ENCODE data around the gene ARHGAP23. TPM values are rescaled to one million over a fixed set of nuclear protein-coding genes. Genes with fewer than 3 reads are reported as not detected.

ARHGAP23 gene
- total and polyA plus RNA-seq, 4 donors, result 18.3 to 91.7 (median 39.2) TPM

DNA sequence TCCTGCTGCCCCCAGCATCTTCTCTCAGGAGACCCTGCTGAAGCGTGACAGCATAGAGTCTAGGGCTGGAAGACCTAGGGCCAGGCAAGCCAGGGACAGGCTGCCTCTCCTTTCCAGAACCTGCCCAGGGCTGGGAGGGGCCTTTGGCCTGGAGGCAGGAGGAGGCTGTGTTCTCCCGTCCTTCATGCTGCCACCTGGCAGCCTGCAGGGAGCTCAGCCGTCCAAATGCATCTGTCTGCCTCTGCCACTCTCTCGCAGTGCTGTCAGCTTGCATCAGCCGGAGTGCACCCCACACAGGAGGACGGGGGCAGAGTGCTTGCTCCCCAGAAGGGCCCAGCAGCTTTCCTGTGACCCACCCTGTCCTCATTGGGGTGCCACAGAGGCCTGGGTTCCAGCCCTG lies 31.3 kb downstream of the ARHGAP23 start:
- no peaks in the 10 kb centered on the region for H3K9me3 ChIP-seq (ENCODE audit: control insufficient read depth in 4 of 4, insufficient read depth in 3 of 4, low read length in 3 of 4)
- no peak overlapping the region for H3K4me3 ChIP-seq
- ATAC-seq (ENCODE audit: insufficient read depth, low FRiP score), result no peak
- DNase-seq, result no peak
- no peaks in the 10 kb centered on the region for H3K27me3 ChIP-seq (ENCODE audit: control insufficient read depth in 3 of 3, insufficient read depth in 3 of 3, low read length in 2 of 3)
- H3K36me3 ChIP-seq (ENCODE audit: control insufficient read depth in 4 of 4, insufficient read depth in 4 of 4, low read length in 4 of 4), result peaks cover 3 to 26% (median 14%) of the 10 kb centered on the region in 4 donors
- no peak overlapping the region for H3K27ac ChIP-seq (ENCODE audit: low read depth in 1 of 2, low read length in 1 of 2)
- H3K4me1 ChIP-seq (ENCODE audit: control insufficient read depth in 5 of 5, insufficient read depth in 5 of 5, low read length in 5 of 5), result peaks cover 7 to 29% (median 15%) of the 10 kb centered on the region in 5 donors
- 85 to 92% methylated on average over 6 of the region's 6 CpGs for WGBS, 2 donors
- H3K9ac ChIP-seq (ENCODE audit: insufficient read depth in 1 of 2, low read length in 2 of 2), result no peak overlapping the region
- TF ChIP-seq, protein P1, sequence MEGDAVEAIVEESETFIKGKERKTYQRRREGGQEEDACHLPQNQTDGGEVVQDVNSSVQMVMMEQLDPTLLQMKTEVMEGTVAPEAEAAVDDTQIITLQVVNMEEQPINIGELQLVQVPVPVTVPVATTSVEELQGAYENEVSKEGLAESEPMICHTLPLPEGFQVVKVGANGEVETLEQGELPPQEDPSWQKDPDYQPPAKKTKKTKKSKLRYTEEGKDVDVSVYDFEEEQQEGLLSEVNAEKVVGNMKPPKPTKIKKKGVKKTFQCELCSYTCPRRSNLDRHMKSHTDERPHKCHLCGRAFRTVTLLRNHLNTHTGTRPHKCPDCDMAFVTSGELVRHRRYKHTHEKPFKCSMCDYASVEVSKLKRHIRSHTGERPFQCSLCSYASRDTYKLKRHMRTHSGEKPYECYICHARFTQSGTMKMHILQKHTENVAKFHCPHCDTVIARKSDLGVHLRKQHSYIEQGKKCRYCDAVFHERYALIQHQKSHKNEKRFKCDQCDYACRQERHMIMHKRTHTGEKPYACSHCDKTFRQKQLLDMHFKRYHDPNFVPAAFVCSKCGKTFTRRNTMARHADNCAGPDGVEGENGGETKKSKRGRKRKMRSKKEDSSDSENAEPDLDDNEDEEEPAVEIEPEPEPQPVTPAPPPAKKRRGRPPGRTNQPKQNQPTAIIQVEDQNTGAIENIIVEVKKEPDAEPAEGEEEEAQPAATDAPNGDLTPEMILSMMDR (IDR thresholded peaks at IDR 0.05; ENCODE audit: control extremely low read depth, extremely low read depth), result no peak

DNA sequence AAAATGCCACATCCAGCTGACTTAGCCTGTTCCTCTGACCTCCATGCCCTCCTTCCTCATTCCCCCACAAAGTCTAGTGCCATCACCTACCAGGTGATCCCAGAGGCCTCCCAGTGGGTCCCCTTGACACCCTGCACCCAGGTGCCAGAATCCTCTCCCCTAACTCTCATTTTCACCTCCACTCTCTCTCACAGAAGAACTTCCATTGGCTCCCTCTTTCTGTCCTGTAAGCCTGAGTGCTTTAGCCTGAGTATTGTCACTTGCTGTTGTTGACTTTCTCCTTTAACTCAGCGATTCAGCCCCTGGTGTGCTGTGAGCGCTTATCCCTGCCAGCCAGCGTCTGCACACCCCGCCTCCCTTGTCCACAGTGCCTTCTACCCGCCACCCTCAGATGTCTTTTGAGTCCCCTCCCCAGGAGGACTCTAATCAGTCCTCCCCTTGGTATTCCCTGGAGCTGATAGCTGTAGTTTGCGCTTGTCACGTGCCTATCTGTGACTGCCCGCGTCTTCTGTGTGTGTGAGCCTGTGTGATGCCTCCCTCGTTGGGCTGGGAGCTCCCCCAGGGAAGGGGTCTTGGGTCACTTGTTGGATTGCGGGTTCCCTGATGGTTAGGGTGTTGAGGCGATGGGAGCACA lies 31.9 kb downstream of the ARHGAP23 start:
- H3K9me3 ChIP-seq (ENCODE audit: control insufficient read depth in 4 of 4, insufficient read depth in 3 of 4, low read length in 3 of 4), result no peaks in the 10 kb centered on the region
- no peak overlapping the region for H3K27ac ChIP-seq (ENCODE audit: low read depth in 1 of 2, low read length in 1 of 2)
- WGBS, 2 donors, result 79 to 91% methylated on average over 12 of the region's 12 CpGs
- no peak overlapping the region for H3K9ac ChIP-seq (ENCODE audit: insufficient read depth in 1 of 2, low read length in 2 of 2)
- H3K4me1 ChIP-seq (ENCODE audit: control insufficient read depth in 5 of 5, insufficient read depth in 5 of 5, low read length in 5 of 5), result peaks cover 4 to 28% (median 16%) of the 10 kb centered on the region in 5 donors
- DNase-seq, result no peak
- peaks cover 3 to 26% (median 14%) of the 10 kb centered on the region in 4 donors for H3K36me3 ChIP-seq (ENCODE audit: control insufficient read depth in 4 of 4, insufficient read depth in 4 of 4, low read length in 4 of 4)
- H3K4me3 ChIP-seq, result no peak overlapping the region
- TF ChIP-seq, protein P1 (IDR thresholded peaks at IDR 0.05; ENCODE audit: control extremely low read depth, extremely low read depth), result no peak
- H3K27me3 ChIP-seq (ENCODE audit: control insufficient read depth in 3 of 3, insufficient read depth in 3 of 3, low read length in 2 of 3), result no peaks in the 10 kb centered on the region
- no peak for ATAC-seq (ENCODE audit: insufficient read depth, low FRiP score)

DNA sequence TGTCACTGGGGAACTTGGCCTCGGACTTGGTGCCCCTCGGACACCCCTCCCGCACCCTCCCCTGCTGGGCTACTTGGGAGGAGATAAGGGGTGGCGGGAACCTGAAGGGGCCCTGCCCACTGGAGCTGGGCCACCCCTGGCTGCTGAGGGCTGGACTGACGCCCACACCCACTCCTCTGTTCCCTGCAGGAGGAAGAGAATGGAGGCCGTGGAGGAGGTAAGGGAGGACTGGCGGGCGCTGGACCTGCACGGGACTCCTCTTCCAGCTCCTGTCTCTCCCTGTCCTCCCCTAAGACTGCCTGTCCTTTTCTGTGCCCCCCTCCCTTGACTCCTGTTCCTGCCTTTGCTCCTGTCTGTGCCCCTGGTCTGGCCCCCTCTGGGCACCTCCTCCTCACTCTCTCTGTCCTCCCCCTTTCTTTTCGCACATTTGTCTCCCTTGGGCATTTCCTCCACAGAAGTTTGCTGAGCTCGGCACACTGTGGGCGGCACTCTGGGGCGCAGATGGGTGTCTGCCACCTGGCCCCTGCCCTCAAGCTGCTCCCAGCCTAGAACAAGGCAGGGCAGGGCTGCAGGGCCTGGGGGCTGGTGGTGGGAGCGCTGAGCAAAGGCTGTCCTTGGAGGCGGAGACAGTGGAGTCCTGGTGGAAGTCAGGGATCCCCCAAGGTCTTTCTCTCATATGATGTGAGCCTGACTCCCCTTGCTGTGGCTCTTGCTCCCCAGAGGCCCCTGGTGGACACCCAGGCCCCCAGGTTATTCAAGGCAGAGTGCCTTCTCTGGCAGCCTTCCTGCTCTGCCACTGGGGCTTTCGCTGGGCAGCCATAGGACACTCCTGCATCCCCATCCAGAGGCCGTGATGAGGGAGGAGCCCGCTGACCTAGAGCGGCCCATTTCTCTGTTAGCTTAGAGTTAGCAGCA lies 32.7 kb downstream of the ARHGAP23 start:
- Histone ChIP-seq H3K36me3 (ENCODE audit: control insufficient read depth in 4 of 4, insufficient read depth in 4 of 4, low read length in 4 of 4) (peaks cover 3 to 26% (median 14%) of the 10 kb centered on the region in 4 donors), H3K27me3 (ENCODE audit: control insufficient read depth in 3 of 3, insufficient read depth in 3 of 3, low read length in 2 of 3) (no peaks in the 10 kb centered on the region), H3K4me3 (no peak overlapping the region), H3K9ac (ENCODE audit: insufficient read depth in 1 of 2, low read length in 2 of 2) (no peak overlapping the region), H3K27ac (ENCODE audit: low read depth in 1 of 2, low read length in 1 of 2) (no peak overlapping the region), H3K9me3 (ENCODE audit: control insufficient read depth in 4 of 4, insufficient read depth in 3 of 4, low read length in 3 of 4) (no peaks in the 10 kb centered on the region), H3K4me1 (ENCODE audit: control insufficient read depth in 5 of 5, insufficient read depth in 5 of 5, low read length in 5 of 5) (peaks cover 0 to 27% (median 16%) of the 10 kb centered on the region in 5 donors)
- DNase-seq (no peak), ATAC-seq (ENCODE audit: insufficient read depth, low FRiP score) (no peak)
- TF ChIP-seq, protein P1 (IDR thresholded peaks at IDR 0.05; ENCODE audit: control extremely low read depth, extremely low read depth), result no peak
- WGBS, 2 donors, result 84 to 89% methylated on average over 19 of the region's 19 CpGs
